Pancreas (tissue), 10 donors: ENCODE results near the gene LRRC4C. TPM values are rescaled to one million over a fixed set of nuclear protein-coding genes. Genes with fewer than 3 reads are reported as not detected.

ENCODE experiments used
- ATAC-seq, 4 donors: fragments of 200-7000 bp; cut with Tn5 transposase; one replicate each; pipeline versions ENCODE4 v1.8.0 to v1.9.1; 2020; ENCODE audit warnings: mild to moderate bottlenecking in 4 of 4, moderate library complexity in 4 of 4
- DNase-seq, 6 donors: peaks; one replicate each; pipeline ENCODE4 v3.0.0-alpha.2; 2020
- FAIRE-seq: peaks from 2 replicates; lab custom pipeline; 2012; peaks lifted over from hg19 to GRCh38; lab: Jason Lieb, UNC
- H3K27ac ChIP-seq, 4 donors: fragments of 200-600 bp; sonication (generic); 1 replicate in 3 of 4; 2 replicates in 1 of 4; pipeline versions ENCODE4 v1.5.0 to v1.8.0; 2020
- H3K27me3 ChIP-seq, 4 donors: fragments of 200-600 bp; one replicate each; pipeline ENCODE4 v1.8.0; 2021
- H3K36me3 ChIP-seq, 3 donors: fragments of 200-600 bp; sonication (generic) in 1 of 3; one replicate each; pipeline versions ENCODE4 v1.5.0 to v1.8.0; 2020 to 2021
- H3K4me1 ChIP-seq, 3 donors: fragments of 200-600 bp; one replicate each; pipeline ENCODE4 v1.8.0; 2021
- H3K4me3 ChIP-seq, 4 donors: fragments of 200-600 bp; sonication (generic) in 2 of 4; one replicate each; pipeline versions ENCODE4 v1.5.0 to v1.8.0; 2020 to 2021
- H3K9me3 ChIP-seq, 4 donors: fragments of 200-600 bp; one replicate each; pipeline ENCODE4 v1.8.0; 2021
- WGBS, 2 donors: extraction: QIAGEN DNeasy Blood & Tissue Kit; methylation state at CpG; one replicate each; pipeline ENCODE4 v1.1.7; 2013; 5-methylcytosine and 5-hydroxymethylcytosine counted together
- intact Hi-C, 3 donors: fragments of 100-400 bp; cut with DNase I; formaldehyde crosslinking; loops; one replicate each; pipeline versions ENCODE4 v1.11.1 to v1.14.2; 2022
- polyA plus RNA-seq, 2 donors: library from polyadenylated mRNA; stranded (reverse); fragments of 200-250 nt; gene quantifications; one replicate each; pipeline ENCODE4 v1.2.3, GENCODE V29; 2013
- total RNA-seq, 6 donors: library from RNA; stranded (reverse); fragmentation: NEBNext Ultra II Directional in 4 of 6; extraction: Animal tissue kit (Norgen Biotek cat#: 25700) in 4 of 6; gene quantifications; one replicate each; pipeline versions ENCODE4 v1.2.1 to v1.2.4, GENCODE V29; 2021 to 2023
- TF ChIP-seq, protein P1 (sequence below), 4 donors: fragments of 200-600 bp; sonication (generic) in 3 of 4; IDR thresholded peaks; one replicate each; pipeline versions ENCODE4 v1.5.0 to v1.8.0; 2021; ENCODE audit warnings: antibody characterized with exemption in 4 of 4
- donor health status: healthy with polysubstance abuse.
- donor health status: DM: no; HTN: no; CAD: no; lungs with moderate emphysema.
- donor health status: DM: no; HTN: no; CAD: no.
- donor health status: control.
- donor health status: control.
- donor health status: Bipolar disorder and iron deficiency.
- donor health status: DM: yes; HTN: yes; CAD: no.
- donor health status: DM: no; HTN: no; CAD: no.
- donor health status: DM: no; HTN: no; CAD: no.
- donor health status: DM: yes; HTN: yes; CAD: no.

Gene LRRC4C
- total and polyA plus RNA-seq, 8 donors = 0.04 to 0.84 (median 0.16) TPM

DNA sequence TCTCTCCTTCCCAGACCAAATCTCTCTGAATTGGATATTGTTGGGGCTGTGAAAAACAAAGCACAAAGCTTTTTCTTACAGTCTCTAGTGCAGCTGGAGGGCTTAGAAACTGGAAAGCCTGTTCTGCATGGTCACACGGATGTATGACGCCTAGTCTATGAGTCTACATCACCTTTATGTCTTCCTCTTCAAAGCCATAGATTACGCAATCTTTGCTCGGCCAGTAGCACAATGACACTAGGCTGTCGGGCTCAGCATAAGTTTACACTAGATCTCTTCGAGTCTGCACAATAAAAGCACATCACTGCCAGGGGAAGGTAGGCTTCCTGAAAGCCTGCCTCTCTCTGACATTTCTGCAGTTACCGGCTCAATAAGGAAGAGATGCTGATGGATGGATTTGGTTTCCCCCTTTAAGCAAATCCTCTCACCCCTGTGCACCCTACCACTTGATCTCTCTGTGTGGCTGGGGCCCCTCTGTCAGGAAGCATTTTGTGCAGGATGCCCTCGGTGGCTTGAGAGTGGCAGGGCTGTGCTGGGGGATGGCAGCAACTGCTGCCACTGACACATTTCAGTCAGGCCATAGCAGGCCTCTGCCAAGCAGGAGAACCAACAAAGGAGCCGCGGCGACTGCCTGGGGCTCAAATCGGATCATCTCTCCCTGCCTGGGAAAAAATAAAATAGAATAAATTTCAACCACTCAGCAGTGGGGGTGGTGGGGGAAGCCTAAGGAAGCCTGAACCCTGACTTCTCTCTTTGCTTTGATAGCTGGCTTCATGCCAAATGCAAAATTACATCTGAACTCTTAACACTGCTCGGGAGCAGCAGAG is 1272.8 kb downstream of the LRRC4C start:
- TF ChIP-seq, protein P1, sequence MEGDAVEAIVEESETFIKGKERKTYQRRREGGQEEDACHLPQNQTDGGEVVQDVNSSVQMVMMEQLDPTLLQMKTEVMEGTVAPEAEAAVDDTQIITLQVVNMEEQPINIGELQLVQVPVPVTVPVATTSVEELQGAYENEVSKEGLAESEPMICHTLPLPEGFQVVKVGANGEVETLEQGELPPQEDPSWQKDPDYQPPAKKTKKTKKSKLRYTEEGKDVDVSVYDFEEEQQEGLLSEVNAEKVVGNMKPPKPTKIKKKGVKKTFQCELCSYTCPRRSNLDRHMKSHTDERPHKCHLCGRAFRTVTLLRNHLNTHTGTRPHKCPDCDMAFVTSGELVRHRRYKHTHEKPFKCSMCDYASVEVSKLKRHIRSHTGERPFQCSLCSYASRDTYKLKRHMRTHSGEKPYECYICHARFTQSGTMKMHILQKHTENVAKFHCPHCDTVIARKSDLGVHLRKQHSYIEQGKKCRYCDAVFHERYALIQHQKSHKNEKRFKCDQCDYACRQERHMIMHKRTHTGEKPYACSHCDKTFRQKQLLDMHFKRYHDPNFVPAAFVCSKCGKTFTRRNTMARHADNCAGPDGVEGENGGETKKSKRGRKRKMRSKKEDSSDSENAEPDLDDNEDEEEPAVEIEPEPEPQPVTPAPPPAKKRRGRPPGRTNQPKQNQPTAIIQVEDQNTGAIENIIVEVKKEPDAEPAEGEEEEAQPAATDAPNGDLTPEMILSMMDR (IDR thresholded peaks at IDR 0.05) = no peak
- Histone ChIP-seq H3K4me3 (no peak overlapping the region), H3K27me3 (no peaks in the 10 kb centered on the region), H3K4me1 (peaks cover 0 to 6% (median 3%) of the 10 kb centered on the region in 3 donors), H3K27ac (no peak overlapping the region), H3K36me3 (no peaks in the 10 kb centered on the region), H3K9me3 (no peaks in the 10 kb centered on the region)
- WGBS, 2 donors = 60 to 63% methylated on average over 13 of the region's 13 CpGs
- no peak for ATAC-seq
- intact Hi-C loops = no loop called here
- FAIRE-seq = no peak
- no peak for DNase-seq

DNA sequence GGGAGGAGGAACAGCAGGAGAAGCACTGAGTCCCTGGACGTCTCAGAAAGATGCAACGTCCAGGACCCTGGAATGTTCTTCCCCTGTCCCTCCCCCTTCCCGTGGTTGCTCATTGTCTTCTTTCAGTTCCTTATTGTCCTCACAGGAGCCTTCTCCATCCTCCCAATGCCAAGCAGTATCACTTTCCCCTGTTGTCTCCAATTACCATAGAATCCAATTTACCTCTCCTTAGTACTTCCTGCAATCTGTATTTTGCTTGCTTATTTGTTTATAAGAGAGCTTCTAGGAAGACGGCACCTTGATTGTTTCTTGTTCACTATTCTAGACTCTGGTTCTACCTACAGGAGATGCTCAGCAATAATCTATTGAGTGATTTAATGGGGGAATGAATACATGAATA is 1273.7 kb downstream of the LRRC4C start:
- Histone ChIP-seq H3K27me3 (no peaks in the 10 kb centered on the region), H3K9me3 (no peaks in the 10 kb centered on the region), H3K36me3 (no peaks in the 10 kb centered on the region), H3K27ac (no peak overlapping the region), H3K4me1 (peaks cover 0 to 6% (median 3%) of the 10 kb centered on the region in 3 donors), H3K4me3 (no peak overlapping the region)
- FAIRE-seq (no peak), DNase-seq (no peak), ATAC-seq (no peak)
- TF ChIP-seq, protein P1 (IDR thresholded peaks at IDR 0.05) = no peak
- intact Hi-C loops = no loop called here
- WGBS, 2 donors = 34 to 44% methylated on average over 4 of the region's 4 CpGs

DNA sequence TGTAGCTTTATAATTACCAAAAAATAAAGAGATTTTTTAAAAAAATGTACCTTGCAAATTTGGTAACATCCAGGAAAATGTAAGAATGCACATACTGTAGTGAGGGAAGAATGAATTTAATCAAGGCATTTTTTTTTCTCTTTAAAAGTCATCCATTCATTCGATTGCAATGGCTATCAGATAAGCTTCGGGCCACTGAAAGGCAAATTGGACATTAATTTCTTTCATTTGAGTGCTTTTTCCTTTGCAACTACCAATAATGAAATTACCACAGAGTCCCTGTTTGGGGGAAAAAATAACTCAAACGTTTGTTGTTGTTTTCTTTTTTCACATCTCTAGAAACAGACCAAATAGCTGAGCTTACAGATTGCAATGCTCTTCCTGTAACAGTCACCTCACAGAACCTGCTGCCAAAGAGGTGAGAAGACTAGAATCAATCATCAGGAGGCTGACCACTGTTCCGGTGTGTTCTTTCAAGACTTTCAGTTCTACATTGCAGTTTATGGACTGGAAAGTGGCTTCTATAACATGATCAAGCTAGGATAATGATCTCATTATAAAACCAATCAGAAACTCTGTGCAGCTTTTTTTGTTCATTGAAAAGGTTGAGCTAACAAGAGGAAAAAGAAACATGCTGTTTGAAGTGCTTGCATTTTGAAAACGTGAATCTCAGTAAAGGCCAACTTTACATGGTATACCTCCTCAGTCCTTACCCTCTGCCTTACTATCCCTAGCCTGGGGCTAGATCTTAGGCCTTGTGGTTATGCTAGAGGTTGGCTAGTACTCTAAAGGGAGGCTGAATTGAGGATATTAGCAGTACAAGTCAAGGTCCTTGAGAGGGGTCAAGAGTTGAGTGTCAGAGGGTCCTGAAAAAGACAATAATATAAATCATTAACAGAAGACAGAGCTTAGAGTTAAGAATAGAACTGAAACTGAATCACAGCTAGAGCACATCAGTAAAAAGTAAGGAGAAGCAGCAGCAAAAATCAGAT is 1276.1 kb downstream of the LRRC4C start:
- H3K4me1 ChIP-seq = no peaks in the 10 kb centered on the region
- no peak for ATAC-seq
- no peak overlapping the region for H3K4me3 ChIP-seq
- intact Hi-C loops = no loop called here
- H3K9me3 ChIP-seq = no peaks in the 10 kb centered on the region
- TF ChIP-seq, protein P1 (IDR thresholded peaks at IDR 0.05) = no peak
- no peak for FAIRE-seq
- no peak overlapping the region for H3K27ac ChIP-seq
- WGBS, 2 donors = 32 to 43% methylated on average over 5 of the region's 5 CpGs
- DNase-seq = no peak
- no peaks in the 10 kb centered on the region for H3K27me3 ChIP-seq
- no peaks in the 10 kb centered on the region for H3K36me3 ChIP-seq

DNA sequence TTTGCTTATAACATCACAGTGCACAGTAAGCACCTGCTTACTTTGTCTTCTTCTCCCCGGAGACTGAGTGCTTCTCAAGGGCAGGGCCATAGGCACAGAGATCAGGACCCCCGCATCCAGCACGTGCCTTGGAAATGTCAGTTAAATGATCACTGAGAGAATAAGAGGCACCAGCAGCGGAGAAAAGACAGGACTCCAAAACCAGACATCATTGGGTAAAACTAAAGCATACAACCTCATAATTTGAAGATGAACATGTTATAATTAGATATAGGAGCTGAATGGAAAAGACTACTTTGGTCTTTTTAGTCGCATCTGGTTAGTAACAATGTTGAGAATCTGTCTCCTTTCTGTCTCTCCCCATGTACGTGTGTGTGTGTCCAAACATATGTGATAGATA is 1279.9 kb downstream of the LRRC4C start:
- FAIRE-seq (no peak), DNase-seq (no peak), ATAC-seq (no peak)
- Histone ChIP-seq H3K9me3 (no peaks in the 10 kb centered on the region), H3K27ac (no peak overlapping the region), H3K4me3 (no peak overlapping the region), H3K27me3 (no peaks in the 10 kb centered on the region), H3K36me3 (no peaks in the 10 kb centered on the region), H3K4me1 (no peaks in the 10 kb centered on the region)
- TF ChIP-seq, protein P1 (IDR thresholded peaks at IDR 0.05) = no peak
- WGBS, 2 donors = 62 to 75% methylated on average over 6 of the region's 6 CpGs
- intact Hi-C loops = no loop called here
